GM21737 (cell line): ENCODE results near the gene RNF26.
"Not testable (repeated sequence)": the region's sequence is repeated elsewhere in the genome, so short reads cannot be mapped to it uniquely, and the experiment has no call there.

ENCODE experiments used
- ATAC-seq: cut with Tn5 transposase; IDR thresholded peaks from one replicate; pipeline ENCODE4 v1.9.1; 2021; ENCODE audit warnings: mild to moderate bottlenecking, moderate library complexity; ENCODE audit not compliant: unreplicated experiment

The RNF26 gene

DNA sequence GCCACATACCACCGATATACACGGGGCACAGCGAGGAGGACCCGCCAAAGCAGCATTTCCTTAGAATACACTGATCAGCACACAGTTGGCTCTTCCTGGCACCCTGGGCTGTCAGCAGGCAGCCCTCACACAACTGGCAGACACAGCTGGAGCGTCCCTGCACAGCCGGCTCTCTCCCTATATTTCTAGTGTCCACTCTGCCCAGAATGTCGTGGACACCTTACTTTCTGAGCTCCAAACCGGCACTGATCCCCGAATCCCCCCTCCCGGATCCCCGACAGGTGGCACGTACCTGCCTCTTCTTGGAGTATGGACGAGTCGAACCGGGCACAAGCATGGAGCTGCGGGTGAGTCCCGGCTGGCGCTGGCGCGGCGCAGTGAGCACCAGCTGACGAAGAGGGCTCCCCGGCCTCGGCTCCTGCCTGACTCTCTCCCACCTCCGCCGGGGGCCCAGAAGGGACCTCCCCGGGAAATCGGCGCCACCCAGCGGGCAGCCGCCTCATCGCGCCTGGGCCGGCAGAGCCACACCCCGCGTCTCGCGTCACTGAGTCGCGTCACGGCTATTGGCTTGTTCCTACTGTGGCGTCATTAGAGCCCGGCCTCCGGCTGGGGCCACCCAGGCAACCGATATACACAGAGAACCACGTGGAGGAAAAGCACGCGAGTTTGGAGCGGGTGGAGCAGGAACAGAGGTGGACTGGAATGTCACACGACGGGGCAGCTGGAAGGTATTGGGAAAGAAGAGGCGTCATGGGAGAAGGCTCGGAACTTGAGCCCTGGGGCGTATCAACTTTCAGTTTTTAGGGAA lies 47.1 kb downstream of the RNF26 start, which contains the start of gene USP2:
USP2 (minus strand) TSS at position 510 of the 808 bp plus-strand sequence. CDS start 8,210 bp downstream, outside the sequence.
- peak; percentile 98 for ATAC-seq

DNA sequence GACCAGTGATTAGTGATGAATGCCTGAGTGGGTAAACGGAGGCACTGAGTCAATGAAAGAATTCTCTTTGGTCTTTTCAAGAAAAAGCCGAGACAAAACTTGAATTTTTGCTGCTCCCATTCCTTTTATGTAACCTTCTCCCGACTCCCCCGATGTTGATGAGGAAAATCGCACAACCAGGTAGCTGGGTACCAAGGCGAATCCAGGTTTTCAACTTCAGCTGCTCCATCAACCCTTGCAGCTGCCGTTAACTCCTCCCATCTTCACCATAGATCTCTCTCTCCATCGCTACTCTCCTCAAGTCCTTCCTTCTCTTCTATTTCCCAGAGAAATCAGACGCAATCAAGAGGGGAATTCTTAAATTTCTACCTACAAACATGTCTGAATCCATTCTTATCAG lies 47.8 kb downstream of the RNF26 start:
- ATAC-seq = no peak

GRCh38 chr11:119382513-119382912 lies 48.2 kb downstream of the RNF26 start:
- ATAC-seq = not testable (repeated sequence)

GRCh38 chr11:119384332-119384731 lies 50.0 kb downstream of the RNF26 start:
- ATAC-seq = no peak
